Hematopoietic multipotent progenitor cell treated with erythropoietin and hydrocortisone succinate and interleukin-3 and kit ligand, for 17 days (in vitro differentiated cells): ENCODE data around the gene GRM7.

ENCODE experiments used
- DNase-seq: peaks from one replicate; pipeline ENCODE4 v3.0.0-alpha.2; 2015; ENCODE audit warnings: low spot score

Gene GRM7

GRCh38 chr3:6971933-6972332 is 111.0 kb downstream of the GRM7 start:
- DNase-seq = no peak

GRCh38 chr3:6985848-6986247 is 124.9 kb downstream of the GRM7 start:
- DNase-seq = no peak

GRCh38 chr3:6989608-6990291 is 128.8 kb downstream of the GRM7 start:
- no peak for DNase-seq

- no peak for DNase-seq
These were observed 133.3 kb downstream of the GRM7 start for GRCh38 chr3:6994081-6994668.

GRCh38 chr3:7000501-7000900 is 139.6 kb downstream of the GRM7 start:
- DNase-seq = no peak

- no peak for DNase-seq
These were observed 140.5 kb downstream of the GRM7 start for GRCh38 chr3:7001370-7001769.

- DNase-seq = no peak
These were observed 154.9 kb downstream of the GRM7 start for GRCh38 chr3:7015683-7016440.

- no peak for DNase-seq
These were observed 164.8 kb downstream of the GRM7 start for GRCh38 chr3:7025581-7026300.

- no peak for DNase-seq
These were observed 168.6 kb downstream of the GRM7 start for GRCh38 chr3:7029562-7029961.

GRCh38 chr3:7038394-7038793 is 177.5 kb downstream of the GRM7 start:
- DNase-seq = no peak

GRCh38 chr3:7062714-7063113 is 201.8 kb downstream of the GRM7 start:
- no peak for DNase-seq

- DNase-seq = no peak
These were observed 209.5 kb downstream of the GRM7 start for GRCh38 chr3:7070461-7070860.

- DNase-seq = no peak
These were observed 213.3 kb downstream of the GRM7 start for GRCh38 chr3:7074217-7074616.

- DNase-seq = no peak
These were observed 214.2 kb downstream of the GRM7 start for GRCh38 chr3:7075117-7075516.

- DNase-seq = no peak
These were observed 215.0 kb downstream of the GRM7 start for GRCh38 chr3:7075901-7076300.

- no peak for DNase-seq
These were observed 221.3 kb downstream of the GRM7 start for GRCh38 chr3:7082244-7082643.

- no peak for DNase-seq
These were observed 225.5 kb downstream of the GRM7 start for GRCh38 chr3:7086417-7086816.

- no peak for DNase-seq
These were observed 234.2 kb downstream of the GRM7 start for GRCh38 chr3:7095116-7095515.

GRCh38 chr3:7100136-7100535 is 239.2 kb downstream of the GRM7 start:
- DNase-seq = no peak

GRCh38 chr3:7106635-7107034 is 245.7 kb downstream of the GRM7 start:
- DNase-seq = no peak

- no peak for DNase-seq
These were observed 251.7 kb downstream of the GRM7 start for GRCh38 chr3:7112523-7113056.

GRCh38 chr3:7144697-7145308 is 283.9 kb downstream of the GRM7 start:
- no peak for DNase-seq
